DND-41 (cell line): Measurements from ENCODE around the gene LGALS7B.
"Not testable (repeated sequence)": the region's sequence is repeated elsewhere in the genome, so short reads cannot be mapped to it uniquely, and the experiment has no call there.

Experiments used
- EZH2 ChIP-seq: IDR thresholded peaks from 3 replicates; pipeline ENCODE4 v1.6.1; 2012; ENCODE audit warnings: borderline replicate concordance, low read depth, mild to moderate bottlenecking, moderate library complexity, low read length, inconsistent platforms; ENCODE audit not compliant: severe bottlenecking
- TF ChIP-seq, protein P1 (sequence below): IDR thresholded peaks from 2 replicates; pipeline ENCODE4 v1.5.1; 2012; ENCODE audit warnings: borderline replicate concordance, low read length, moderate library complexity, mild to moderate bottlenecking; ENCODE audit not compliant: poor library complexity, severe bottlenecking; ENCODE audit errors: extremely low read depth

- TF ChIP-seq, protein P1, sequence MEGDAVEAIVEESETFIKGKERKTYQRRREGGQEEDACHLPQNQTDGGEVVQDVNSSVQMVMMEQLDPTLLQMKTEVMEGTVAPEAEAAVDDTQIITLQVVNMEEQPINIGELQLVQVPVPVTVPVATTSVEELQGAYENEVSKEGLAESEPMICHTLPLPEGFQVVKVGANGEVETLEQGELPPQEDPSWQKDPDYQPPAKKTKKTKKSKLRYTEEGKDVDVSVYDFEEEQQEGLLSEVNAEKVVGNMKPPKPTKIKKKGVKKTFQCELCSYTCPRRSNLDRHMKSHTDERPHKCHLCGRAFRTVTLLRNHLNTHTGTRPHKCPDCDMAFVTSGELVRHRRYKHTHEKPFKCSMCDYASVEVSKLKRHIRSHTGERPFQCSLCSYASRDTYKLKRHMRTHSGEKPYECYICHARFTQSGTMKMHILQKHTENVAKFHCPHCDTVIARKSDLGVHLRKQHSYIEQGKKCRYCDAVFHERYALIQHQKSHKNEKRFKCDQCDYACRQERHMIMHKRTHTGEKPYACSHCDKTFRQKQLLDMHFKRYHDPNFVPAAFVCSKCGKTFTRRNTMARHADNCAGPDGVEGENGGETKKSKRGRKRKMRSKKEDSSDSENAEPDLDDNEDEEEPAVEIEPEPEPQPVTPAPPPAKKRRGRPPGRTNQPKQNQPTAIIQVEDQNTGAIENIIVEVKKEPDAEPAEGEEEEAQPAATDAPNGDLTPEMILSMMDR = not testable (repeated sequence)
- TF ChIP-seq EZH2 = not testable (repeated sequence)
Observed at GRCh38 chr19:38829203-38829602, 40.2 kb downstream of the LGALS7B start.
